ENCODE data around the gene IFI27L1. TPM values are rescaled to one million over a fixed set of nuclear protein-coding genes. Genes with fewer than 3 reads are reported as not detected.

Gene IFI27L1
- polyA plus RNA-seq, 1 donor (not counting 4 experiments of a cell fraction or from before 2014, with no cell fraction given): 17.4 TPM

- no peaks in the 10 kb centered on the region for H3K79me2 ChIP-seq (ENCODE audit: control insufficient read depth, insufficient read depth, low read length)
- no peaks in the 10 kb centered on the region for H3K9me1 ChIP-seq (ENCODE audit: control insufficient read depth, extremely low read depth, insufficient read depth, low read length)
- dilution Hi-C loops (cut with MboI; ENCODE audit: extremely low pct_ligation_motif_present, low sequenced_read_pairs): no loop called here
- no peak overlapping the region for H3K9ac ChIP-seq (ENCODE audit: control insufficient read depth, extremely low read depth, insufficient read depth, low read length)
- DNase-seq (ENCODE audit: low read depth, low spot score) (no peak), FAIRE-seq (no peak)
- H3K4me2 ChIP-seq (ENCODE audit: control insufficient read depth, extremely low read depth, insufficient read depth, low read depth, low read length): no peak overlapping the region
- no peaks in the 10 kb centered on the region for H3K27me3 ChIP-seq (ENCODE audit: control insufficient read depth, extremely low read depth, insufficient read depth, low read length)
- TF ChIP-seq EZH2 (IDR thresholded peaks at IDR 0.05; ENCODE audit: low read length): no peak
- no peak for TF ChIP-seq CTCF (optimal IDR thresholded peaks at IDR 0.05 in 1 of 3, IDR thresholded peaks at IDR 0.05 in 1 of 3, conservative IDR thresholded peaks at IDR 0.05 in 1 of 3; ENCODE audit: extremely low read depth in 1 of 3, insufficient read depth in 2 of 3, low read length in 3 of 3)
- no peak overlapping the region for H3K27ac ChIP-seq (ENCODE audit: control insufficient read depth, insufficient read depth, low read length)
- no peak overlapping the region for H2AFZ ChIP-seq (ENCODE audit: control insufficient read depth, low read length)
- no peaks in the 10 kb centered on the region for H3K4me1 ChIP-seq (ENCODE audit: control insufficient read depth, extremely low read depth, insufficient read depth, low read length)
- no peaks in the 10 kb centered on the region for H4K20me1 ChIP-seq (ENCODE audit: control insufficient read depth, extremely low read depth, insufficient read depth, low read length)
- H3K36me3 ChIP-seq (ENCODE audit: control insufficient read depth in 2 of 2, extremely low read depth in 1 of 2, insufficient read depth in 2 of 2, low read length in 2 of 2): peaks cover 26 to 36% of the 10 kb centered on the region in 2 experiments
- no peaks in the 10 kb centered on the region for H3K9me3 ChIP-seq (ENCODE audit: control insufficient read depth, low read depth, low read length)
- no peak overlapping the region for H3K4me3 ChIP-seq (ENCODE audit: control insufficient read depth in 2 of 3, extremely low read depth in 1 of 3, insufficient read depth in 2 of 3, low read depth in 1 of 3, low read length in 3 of 3)
Measured at GRCh38 chr14:94046696-94047250, 34.3 kb upstream of the IFI27L1 start.

GRCh38 chr14:94047581-94047980 is 33.5 kb upstream of the IFI27L1 start:
- Histone ChIP-seq H3K36me3 (ENCODE audit: control insufficient read depth in 2 of 2, extremely low read depth in 1 of 2, insufficient read depth in 2 of 2, low read length in 2 of 2) (peaks cover 31 to 43% of the 10 kb centered on the region in 2 experiments), H2AFZ (ENCODE audit: control insufficient read depth, low read length) (no peak overlapping the region), H3K4me2 (ENCODE audit: control insufficient read depth, extremely low read depth, insufficient read depth, low read depth, low read length) (no peak overlapping the region), H3K4me3 (ENCODE audit: control insufficient read depth in 2 of 3, extremely low read depth in 1 of 3, insufficient read depth in 2 of 3, low read depth in 1 of 3, low read length in 3 of 3) (no peak overlapping the region), H3K9ac (ENCODE audit: control insufficient read depth, extremely low read depth, insufficient read depth, low read length) (no peak overlapping the region), H3K9me1 (ENCODE audit: control insufficient read depth, extremely low read depth, insufficient read depth, low read length) (no peaks in the 10 kb centered on the region), H3K9me3 (ENCODE audit: control insufficient read depth, low read depth, low read length) (no peaks in the 10 kb centered on the region), H3K4me1 (ENCODE audit: control insufficient read depth, extremely low read depth, insufficient read depth, low read length) (no peaks in the 10 kb centered on the region), H3K79me2 (ENCODE audit: control insufficient read depth, insufficient read depth, low read length) (no peaks in the 10 kb centered on the region), H3K27ac (ENCODE audit: control insufficient read depth, insufficient read depth, low read length) (no peak overlapping the region), H4K20me1 (ENCODE audit: control insufficient read depth, extremely low read depth, insufficient read depth, low read length) (no peaks in the 10 kb centered on the region), H3K27me3 (ENCODE audit: control insufficient read depth, extremely low read depth, insufficient read depth, low read length) (no peaks in the 10 kb centered on the region)
- TF ChIP-seq EZH2 (IDR thresholded peaks at IDR 0.05; ENCODE audit: low read length): no peak
- TF ChIP-seq CTCF (optimal IDR thresholded peaks at IDR 0.05 in 1 of 3, IDR thresholded peaks at IDR 0.05 in 1 of 3, conservative IDR thresholded peaks at IDR 0.05 in 1 of 3; ENCODE audit: extremely low read depth in 1 of 3, insufficient read depth in 2 of 3, low read length in 3 of 3): no peak
- DNase-seq (ENCODE audit: low read depth, low spot score) (no peak), FAIRE-seq (no peak)
- dilution Hi-C loops (cut with MboI; ENCODE audit: extremely low pct_ligation_motif_present, low sequenced_read_pairs): no loop called here

Measured in keratinocyte (primary cell).